AG10803 (cell line): ENCODE data around the gene GRXCR2.

Source experiments
- DNase-seq: peaks from one replicate; pipeline ENCODE4 v3.0.0; 2010; ENCODE audit warnings: low read depth
- H3K4me3 ChIP-seq: 2 replicates; pipeline ENCODE4 v1.5.1; 2011; ENCODE audit warnings: mild to moderate bottlenecking, low read length, control low read depth
- TF ChIP-seq, protein P1 (sequence below): conservative IDR thresholded peaks from 2 replicates; pipeline ENCODE4 v1.5.1; 2011; ENCODE audit warnings: mild to moderate bottlenecking, low read length, control low read depth, inconsistent platforms

The GRXCR2 gene

DNA sequence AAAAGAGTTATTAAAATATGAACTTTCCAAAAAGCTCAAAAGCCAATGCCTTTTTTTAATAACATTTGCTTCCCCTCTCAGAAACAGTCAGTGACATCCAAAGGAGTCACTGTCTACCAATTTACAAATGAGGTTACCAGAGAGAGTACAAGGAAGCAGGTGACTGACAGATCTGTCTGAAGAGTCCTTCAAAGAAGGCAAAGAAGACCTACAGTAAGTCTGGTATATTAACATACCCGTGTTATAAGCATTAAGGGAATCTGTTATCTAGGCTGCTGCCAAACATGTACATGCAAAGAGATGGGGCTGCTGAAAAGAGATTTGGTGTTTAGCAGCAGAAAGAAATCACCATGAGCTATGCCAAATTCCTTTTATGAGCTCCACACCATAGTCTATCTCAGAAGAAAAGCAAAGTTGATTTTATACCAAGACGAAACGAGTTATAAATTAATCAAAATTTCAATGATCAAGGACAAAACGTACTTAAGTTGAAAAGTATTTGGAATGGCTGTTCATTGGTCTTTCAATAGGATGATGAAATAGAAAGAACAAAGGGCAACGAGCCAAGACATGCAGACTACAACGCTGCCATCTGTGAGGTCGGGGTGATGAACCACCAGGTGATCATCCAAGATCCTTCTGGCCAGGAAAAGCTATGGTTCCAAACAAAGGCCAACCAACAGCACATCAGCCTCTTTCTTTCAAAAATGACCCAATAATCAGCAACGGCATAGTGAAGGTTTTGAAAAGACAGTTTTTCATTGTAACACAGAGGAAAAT is 45.7 kb downstream of the GRXCR2 start:
- no peak overlapping the region for H3K4me3 ChIP-seq
- TF ChIP-seq, protein P1, sequence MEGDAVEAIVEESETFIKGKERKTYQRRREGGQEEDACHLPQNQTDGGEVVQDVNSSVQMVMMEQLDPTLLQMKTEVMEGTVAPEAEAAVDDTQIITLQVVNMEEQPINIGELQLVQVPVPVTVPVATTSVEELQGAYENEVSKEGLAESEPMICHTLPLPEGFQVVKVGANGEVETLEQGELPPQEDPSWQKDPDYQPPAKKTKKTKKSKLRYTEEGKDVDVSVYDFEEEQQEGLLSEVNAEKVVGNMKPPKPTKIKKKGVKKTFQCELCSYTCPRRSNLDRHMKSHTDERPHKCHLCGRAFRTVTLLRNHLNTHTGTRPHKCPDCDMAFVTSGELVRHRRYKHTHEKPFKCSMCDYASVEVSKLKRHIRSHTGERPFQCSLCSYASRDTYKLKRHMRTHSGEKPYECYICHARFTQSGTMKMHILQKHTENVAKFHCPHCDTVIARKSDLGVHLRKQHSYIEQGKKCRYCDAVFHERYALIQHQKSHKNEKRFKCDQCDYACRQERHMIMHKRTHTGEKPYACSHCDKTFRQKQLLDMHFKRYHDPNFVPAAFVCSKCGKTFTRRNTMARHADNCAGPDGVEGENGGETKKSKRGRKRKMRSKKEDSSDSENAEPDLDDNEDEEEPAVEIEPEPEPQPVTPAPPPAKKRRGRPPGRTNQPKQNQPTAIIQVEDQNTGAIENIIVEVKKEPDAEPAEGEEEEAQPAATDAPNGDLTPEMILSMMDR: no peak
- DNase-seq: no peak

DNA sequence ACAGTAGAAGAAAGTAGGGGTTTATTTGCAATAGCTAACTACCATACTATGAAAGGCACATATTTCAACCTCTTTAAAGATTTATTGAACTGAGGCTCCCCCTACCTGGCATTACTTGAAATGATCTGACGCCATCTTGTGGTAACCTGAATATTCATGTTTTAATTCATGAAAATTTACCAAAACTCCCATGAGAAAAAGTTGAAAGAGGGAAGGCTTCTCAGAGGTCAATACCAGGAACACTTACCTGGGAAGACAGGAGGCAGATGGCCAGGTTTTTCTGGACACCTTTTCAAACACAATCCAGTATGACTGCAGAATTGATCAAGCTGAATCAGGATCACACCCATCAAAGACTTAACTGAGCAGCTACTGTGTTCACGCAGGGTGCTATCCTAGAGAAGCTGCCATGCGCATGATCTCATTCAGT is 47.0 kb downstream of the GRXCR2 start:
- TF ChIP-seq, protein P1: peak; percentile 85
- H3K4me3 ChIP-seq: no peak overlapping the region
- peak; percentile 58 for DNase-seq

DNA sequence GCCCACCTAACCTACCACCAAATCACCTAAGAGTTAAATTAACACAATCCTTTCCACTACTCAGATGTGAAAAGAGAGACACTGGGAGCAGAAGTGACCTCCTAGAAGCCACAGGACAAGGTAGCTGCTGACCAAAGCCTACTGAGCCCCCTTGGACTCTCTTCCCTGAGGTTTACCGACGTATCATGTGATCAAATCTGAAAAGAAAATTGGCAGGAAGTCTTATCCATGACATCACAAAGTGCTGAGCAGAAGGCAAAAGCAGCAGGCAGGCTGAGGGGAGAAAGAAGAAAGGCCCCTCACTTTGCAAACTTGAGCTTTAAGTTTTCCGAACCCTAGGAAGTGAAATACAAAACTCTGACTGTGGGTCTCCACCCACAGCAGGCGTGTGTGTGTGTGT is 48.8 kb downstream of the GRXCR2 start:
- DNase-seq: no peak
- no peak overlapping the region for H3K4me3 ChIP-seq
- TF ChIP-seq, protein P1: no peak

DNA sequence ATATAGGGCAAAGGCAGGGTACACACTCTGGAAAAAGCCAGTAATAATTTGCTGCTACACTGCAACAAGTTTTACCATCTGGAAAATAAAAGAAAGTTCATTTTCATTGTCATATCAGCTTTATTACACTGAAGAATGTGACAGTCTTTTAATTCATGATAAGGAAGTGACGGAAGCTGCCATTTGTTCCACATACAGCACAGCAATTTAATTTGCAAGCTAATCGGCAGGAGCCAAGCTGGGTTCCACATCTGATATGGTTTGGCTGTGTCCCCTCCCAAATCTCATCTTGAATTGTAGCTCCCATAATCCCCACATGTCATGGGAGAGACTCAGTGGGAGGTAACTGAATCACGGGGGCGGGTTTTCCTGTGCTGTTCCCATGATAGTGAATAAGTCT is 54.2 kb downstream of the GRXCR2 start:
- no peak for DNase-seq
- no peak overlapping the region for H3K4me3 ChIP-seq
- TF ChIP-seq, protein P1: no peak

DNA sequence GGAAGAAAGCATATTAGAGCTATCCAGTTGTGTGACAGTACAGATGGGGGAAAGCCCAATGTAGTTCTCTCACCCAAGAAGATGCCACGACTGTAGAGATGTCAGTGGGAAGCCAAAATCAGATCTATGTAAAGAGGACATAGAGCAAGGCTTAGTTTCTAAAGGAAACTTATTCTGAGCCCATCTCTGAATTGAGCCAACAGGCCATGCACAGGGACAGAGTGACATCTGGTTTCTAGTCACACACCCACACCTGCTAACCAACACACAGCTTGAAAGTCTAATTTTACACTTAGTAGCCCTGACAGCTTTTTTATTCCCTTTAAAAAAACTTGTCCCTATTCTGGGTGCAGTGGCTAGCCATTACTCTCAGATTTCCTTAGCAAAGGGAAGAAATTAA is 59.9 kb downstream of the GRXCR2 start:
- H3K4me3 ChIP-seq: no peak overlapping the region
- TF ChIP-seq, protein P1: no peak

DNA sequence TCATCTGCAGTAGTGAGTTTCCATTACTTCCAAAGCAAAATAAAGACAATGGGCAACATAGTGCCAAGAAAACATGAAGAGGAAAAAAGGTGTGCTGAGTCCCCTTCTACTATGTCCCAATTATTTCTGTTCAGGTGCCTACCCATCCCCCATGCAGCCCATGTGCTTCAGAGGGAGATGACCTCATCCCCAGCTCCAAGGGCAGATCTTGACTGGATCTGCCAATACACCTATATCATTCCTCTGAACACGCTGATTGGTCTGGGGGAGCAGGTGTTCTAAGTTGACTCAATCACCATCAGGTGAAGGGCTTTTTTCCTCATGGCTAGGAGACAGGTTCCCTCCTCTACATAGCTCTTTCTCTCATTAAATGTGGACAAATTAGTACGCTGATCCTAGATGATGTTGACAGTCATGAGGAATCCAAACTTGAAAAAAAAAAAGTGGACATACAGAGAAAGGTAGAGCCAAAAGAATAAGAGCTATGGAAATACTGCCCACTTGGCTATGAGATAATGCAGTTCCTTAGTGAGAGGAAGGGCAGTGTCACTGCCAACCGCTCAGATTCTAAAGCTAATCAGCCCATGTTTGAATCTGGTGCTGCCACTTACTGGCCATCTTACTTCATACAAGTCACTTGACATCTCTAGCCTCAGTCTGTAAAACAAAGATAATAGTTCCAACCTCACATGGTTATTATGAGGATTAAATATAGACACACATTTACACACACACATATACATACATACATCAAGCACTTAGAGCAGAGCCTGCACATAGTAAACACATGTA is 60.8 kb downstream of the GRXCR2 start:
- TF ChIP-seq, protein P1: peak; percentile 50
- DNase-seq: peak; percentile 61
- no peak overlapping the region for H3K4me3 ChIP-seq

More for the DNA sequence above, 59.9 kb downstream of the GRXCR2 start:
- DNase-seq: no peak
